HG03442 (cell line): Measurements from ENCODE around the gene FBXL16.
A peak's percentile ranks its signal among the peaks of the same experiment; 100 is the strongest.

Experiments
- ATAC-seq: cut with Tn5 transposase; IDR thresholded peaks from one replicate; pipeline ENCODE4 v1.9.1; 2021; ENCODE audit warnings: mild to moderate bottlenecking, moderate library complexity; ENCODE audit not compliant: unreplicated experiment

Gene FBXL16

DNA sequence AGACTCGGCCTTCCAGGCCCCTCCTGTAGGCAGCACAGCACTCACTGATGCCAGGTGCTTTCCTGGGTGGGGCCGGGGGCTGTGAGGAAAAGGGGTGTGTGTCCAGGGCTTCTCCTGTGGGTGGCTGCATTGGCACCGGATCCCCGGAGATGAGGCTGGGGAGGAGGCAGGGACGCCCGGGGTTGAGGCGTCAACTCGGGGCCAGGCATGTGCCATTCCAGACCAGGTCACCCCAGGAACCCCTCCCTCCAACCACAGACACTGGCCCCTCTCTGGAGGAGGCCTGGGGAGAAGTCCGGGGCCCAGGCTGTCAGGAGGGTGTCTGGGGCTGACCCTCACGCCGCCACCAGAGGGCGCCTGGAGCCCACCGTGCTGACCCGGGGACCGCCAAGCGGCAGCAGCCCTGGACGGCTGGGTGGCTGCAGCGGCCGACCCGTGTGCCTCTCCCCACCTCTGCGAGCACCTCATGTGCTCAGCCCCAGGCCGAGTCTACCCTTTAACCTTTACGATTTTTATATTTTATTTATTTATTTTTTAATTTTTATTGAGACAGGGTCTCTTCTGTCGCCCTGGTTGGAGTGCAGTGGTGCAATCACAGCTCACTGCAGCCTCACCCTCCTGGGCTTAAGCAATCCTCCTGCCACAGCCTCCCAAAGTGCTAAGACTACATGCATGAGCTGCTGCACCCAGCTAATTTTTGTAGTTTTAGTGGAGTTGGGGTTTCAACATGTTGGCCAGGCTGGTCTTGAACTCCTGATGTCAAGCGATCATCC is 6.1 kb upstream of the FBXL16 start:
- ATAC-seq, result no peak

DNA sequence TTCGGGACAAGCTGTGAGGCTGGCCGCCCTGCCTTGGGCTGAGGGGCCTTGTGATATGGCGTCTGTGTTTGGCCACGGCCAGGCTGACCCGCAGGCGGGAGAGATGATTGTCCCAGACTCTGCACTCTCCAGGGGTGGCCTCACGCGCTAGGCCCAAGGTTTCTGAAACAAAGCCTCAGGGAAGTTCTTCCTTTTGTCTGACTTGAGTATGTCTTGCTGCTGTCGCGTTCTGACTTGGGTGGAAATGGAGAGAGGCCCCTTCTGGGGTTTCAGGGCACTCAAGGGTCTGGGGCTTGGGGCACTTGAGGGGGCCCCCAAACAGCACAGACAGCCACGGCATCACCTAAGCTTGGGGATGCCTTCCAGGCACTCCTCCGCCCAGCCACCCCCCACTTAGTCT is 5.5 kb upstream of the FBXL16 start:
- no peak for ATAC-seq

- ATAC-seq, result no peak
Measured at GRCh38 chr16:710500-711075, 5.0 kb upstream of the FBXL16 start.

DNA sequence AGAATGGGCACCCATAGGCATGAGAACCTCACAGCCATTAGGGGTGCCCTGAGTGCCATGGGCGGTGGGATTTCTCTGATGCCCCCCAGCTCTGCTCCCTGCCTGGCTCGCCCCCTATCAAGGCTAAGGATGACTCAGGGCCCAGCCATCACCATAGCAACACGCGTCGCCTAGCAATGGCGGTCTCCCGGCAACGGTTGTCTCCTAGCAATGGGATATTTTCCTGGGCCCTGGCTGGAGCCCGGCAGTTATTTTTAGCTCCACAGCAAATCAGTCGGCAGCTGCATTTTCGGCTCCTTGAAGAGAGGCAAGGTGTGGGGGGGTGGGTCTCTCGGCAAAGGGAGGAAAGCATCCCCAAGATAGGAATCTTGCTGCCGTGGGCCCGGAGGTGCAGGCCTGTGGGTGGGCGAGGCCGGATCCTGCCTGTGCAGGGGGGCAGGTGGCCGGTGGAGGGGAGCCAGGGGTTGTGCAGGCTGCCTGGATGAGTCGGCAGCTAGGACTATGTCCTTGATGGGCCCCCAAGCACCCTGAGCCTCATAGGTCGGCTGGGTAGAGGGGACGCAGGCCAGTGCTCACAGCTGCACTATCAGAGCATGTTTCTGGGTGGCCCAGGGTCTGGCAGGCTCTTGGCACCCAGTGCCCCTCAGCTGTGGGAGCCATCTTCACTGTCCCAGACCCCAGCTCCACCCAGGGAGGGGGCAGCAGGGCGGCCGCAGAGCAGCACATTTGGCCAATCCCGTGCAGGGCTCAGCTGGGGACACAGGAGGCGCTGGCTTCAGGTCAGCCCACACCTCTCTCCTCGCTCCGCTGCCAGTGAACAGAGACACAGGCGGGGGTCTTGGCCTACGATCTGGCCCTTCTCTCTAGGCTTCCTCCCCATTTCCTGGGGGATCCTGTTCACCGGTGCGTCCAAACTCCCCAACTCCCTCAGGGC is 4.2 kb upstream of the FBXL16 start:
- no peak for ATAC-seq

DNA sequence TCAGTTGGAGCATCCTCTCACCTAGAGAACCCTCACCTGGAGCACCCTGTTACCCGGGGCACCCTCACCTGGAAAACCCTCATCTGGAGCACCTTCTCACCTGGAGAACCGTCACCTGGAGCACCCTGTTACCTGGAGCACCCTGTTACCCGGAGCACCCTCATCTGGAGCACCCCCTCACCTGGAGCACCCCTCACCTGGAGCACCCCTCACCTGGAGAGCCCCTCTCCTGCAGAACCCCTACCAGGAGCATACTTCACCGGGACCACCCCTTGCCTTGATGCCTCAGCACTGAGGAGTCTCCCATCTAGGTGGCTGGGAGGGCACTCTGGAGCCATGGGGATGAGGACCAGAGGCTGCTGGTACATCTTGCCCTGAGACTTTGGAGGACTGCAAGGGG is 3.4 kb upstream of the FBXL16 start:
- no peak for ATAC-seq

DNA sequence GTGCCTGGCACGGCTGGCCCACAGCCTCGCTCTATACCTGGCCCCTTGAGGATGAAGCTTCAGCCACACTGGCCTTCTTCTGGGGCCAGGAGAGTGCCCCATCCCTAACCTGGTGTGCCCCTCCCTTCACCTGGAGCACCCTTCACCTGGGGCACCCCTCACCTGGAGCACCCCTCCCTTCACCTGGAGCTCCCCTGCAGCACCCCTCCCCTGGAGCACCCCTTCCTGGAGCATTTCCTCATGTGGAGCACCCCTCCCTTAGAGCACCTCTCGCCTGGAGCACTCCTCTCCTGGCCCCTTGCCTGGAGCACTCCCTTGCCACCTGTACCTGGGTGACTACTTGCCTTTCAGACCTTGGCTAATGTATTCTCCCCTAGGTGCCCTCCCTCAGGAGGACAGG is 2.4 kb upstream of the FBXL16 start:
- no peak for ATAC-seq

DNA sequence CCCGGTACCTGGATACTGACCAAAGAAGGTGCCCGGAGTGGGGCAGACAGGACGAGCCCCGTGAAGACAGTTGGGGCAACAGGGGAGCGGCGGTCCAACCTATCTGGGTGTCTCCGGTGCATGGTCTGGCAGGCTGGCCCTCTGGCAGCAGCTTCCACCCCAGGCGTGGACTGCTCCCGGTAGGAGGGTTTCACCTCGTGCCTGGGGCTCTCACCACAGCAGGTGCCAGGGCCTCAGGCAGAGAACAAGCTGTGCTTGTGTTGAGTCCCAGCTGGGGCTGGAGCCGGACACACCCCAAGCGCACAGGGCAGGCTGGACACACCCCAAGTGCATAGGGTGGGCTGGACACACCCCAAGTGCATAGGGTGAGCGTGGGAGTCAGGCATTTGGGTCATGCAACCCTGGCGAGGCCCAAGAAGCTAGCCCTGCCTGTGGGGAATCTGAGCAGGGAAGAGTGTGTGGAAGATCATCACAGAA is 1.5 kb upstream of the FBXL16 start:
- no peak for ATAC-seq

- ATAC-seq, result no peak
Measured at GRCh38 chr16:706189-707061, 824 bp upstream of the FBXL16 start.

GRCh38 chr16:704552-705380 is 835 bp downstream of the FBXL16 start:
- ATAC-seq, result no peak

DNA sequence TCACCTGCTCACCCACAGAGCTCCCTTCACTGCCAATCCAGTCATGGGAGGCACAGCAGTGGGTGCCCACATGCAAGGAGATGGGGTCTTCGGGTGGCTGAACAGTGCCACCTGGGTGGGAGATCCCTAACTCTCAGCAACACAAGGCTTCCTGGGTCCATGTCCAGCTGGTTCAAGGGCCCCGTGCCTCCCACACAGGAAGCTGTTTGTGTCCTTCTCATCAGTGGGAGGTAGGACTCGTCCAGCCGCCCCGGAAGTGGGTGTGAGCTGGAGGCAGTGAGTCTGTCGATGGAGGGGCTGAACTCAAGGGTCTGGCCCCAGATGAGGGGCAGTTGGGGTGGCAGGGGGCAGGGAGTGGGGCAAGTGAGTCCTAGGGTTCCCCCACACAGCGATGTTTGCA is 1.6 kb downstream of the FBXL16 start:
- ATAC-seq, result no peak

- ATAC-seq, result no peak
Measured at GRCh38 chr16:703406-703805, 2.2 kb downstream of the FBXL16 start.

DNA sequence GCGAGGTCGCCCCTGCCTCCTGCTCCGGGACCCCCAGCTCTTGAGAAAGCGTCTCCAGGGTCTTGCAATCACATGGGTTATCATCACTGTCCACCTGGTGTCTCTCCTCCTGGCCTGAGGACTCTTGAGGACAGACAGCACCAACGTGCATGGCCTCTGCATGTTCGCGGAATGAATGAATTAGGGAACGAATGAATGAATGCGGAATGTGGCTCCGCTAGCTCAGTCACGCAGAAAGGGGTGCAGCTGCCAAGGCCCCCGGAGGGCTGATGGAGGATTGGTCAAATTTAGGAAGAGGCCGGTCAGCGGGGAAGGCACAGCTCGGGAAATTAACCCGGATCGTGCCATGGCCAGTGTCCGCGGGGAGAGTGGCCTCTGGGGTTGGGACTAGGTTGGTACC is 3.3 kb downstream of the FBXL16 start:
- no peak for ATAC-seq

- no peak for ATAC-seq
Measured at GRCh38 chr16:700684-701584, 4.7 kb downstream of the FBXL16 start.

DNA sequence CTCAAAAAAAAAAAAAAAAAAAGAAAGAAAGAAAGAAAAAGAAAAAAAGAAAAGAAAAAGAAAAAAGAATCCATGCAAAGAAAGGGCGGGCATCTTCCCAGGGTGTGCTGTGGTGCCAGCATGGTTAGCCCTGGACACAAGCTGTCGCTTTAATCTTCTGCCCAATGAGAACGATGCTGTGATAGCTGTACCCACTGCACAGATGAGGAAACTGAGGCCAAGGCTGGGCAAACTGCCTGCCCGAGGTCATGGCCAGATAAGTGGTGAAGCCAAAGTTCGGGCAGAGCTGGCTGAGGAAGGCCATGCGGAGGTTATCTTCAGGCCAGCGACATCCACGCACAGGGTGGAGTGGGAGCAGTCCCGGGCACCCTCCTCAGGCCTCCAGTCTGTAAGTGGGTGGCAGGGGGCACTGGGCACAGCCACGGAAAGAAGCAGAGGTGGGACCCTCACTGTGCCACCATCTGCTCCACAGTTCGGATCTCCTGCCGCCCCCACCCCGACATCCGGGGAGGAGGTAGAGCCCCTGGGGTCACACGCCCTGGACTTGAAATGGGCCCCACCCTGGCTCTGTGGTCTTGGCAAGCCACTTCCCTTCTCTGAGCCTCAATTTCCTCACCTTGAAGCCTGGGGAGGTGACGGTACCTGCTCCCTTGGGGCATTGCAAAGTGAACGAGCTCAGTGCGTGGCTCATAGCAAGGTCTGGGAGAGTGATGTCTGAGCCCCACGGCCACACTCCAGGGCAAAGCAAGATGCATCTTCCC is 6.5 kb downstream of the FBXL16 start:
- ATAC-seq, result no peak

GRCh38 chr16:695355-696089 is 10.1 kb downstream of the FBXL16 start:
- ATAC-seq, result peak; percentile 44

- ATAC-seq, result no peak
Measured at GRCh38 chr16:694863-695354, 10.7 kb downstream of the FBXL16 start.

DNA sequence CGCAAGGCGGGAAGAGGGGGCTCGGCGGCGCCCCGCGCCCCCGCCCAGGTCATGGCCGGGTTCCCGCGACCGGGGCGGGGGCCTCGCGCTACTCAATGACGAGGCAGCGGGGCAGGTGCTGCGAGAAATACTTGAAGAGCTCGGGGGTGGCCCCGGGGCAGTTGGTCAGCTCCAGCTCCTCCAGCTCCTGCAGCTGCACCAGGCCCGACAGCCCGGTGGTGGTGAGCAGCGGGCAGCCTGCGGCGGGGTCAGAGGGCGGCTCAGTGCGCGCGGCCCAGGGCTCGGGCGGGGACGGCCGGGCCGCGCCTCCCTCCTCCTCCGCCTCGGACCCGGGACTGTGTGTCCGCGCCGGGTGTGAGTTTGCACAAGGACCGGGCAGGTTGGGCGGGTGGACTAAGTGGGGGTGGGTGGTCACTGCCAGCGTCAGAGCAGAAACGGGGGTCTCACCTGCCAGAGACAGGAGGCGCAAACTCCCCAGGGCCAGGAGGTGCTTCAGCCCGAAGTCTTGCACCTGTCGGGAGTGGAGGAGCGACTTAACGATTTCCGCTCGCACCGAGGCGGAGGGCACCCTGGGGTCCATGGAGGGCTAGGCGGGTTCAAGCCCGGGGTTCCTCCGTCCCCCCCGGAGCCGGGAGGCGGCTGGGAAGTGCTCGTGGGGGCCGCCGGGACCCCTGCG is 11.3 kb downstream of the FBXL16 start:
- no peak for ATAC-seq
